Smooth muscle cell of bladder (primary cell): Measurements from ENCODE around the gene ELMO3. TPM values are rescaled to one million over a fixed set of nuclear protein-coding genes. Genes with fewer than 3 reads are reported as not detected.

ENCODE experiments used
- total RNA-seq: library from RNA; depleted of rRNA; stranded (reverse); fragments of >200 nt; gene quantifications from 2 replicates; pipeline ENCODE4 v1.2.3, GENCODE V29; 2014

Gene ELMO3, protein sequence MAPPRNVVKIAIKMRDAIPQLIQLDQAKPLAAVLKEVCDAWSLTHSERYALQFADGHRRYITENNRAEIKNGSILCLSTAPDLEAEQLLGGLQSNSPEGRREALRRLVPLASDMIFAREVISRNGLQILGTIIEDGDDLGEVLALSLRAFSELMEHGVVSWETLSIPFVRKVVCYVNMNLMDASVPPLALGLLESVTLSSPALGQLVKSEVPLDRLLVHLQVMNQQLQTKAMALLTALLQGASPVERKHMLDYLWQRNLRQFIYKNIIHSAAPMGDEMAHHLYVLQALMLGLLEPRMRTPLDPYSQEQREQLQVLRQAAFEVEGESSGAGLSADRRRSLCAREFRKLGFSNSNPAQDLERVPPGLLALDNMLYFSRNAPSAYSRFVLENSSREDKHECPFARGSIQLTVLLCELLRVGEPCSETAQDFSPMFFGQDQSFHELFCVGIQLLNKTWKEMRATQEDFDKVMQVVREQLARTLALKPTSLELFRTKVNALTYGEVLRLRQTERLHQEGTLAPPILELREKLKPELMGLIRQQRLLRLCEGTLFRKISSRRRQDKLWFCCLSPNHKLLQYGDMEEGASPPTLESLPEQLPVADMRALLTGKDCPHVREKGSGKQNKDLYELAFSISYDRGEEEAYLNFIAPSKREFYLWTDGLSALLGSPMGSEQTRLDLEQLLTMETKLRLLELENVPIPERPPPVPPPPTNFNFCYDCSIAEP
- 0.28 TPM in 2 replicates for total RNA-seq

DNA sequence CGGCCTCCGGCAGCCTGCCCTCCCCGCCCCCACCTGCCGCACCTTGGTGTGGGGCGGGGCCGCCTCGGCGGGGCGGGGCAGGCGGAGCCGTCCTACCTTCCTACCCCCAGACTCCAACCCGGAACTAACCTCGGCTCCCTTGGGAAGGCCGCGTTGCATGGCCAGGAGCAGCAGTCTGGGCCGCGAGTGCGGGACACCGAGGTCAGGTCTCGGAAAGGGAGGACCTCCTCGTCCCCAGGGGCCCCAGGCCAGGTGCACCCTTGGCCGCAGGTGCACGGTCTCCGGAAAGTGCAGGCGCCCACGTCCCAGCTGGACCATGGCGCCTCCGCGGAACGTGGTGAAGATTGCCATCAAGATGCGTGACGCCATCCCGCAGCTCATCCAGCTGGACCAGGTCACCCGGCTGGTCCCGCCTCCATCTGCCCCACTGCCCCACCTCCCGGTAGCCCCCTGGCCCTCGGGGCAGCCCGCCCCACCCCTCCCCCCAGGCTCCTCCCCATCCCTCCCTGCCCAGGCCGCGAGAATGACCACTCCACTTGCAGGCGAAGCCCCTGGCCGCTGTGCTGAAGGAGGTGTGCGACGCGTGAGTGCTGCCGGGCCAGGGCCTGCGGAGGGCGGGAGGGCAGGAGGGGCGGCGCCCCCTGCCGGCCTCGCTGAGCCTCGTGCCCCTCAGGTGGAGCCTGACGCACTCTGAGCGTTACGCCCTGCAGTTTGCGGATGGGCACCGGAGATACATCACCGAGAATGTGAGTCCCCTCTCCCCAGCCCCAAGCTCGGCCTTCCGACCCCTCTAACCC, at the start of gene ELMO3:
Gene ELMO3 (plus strand): TSS at position 121 of the 797 bp plus-strand sequence. CDS start 196 bp downstream, at position 317.

DNA sequence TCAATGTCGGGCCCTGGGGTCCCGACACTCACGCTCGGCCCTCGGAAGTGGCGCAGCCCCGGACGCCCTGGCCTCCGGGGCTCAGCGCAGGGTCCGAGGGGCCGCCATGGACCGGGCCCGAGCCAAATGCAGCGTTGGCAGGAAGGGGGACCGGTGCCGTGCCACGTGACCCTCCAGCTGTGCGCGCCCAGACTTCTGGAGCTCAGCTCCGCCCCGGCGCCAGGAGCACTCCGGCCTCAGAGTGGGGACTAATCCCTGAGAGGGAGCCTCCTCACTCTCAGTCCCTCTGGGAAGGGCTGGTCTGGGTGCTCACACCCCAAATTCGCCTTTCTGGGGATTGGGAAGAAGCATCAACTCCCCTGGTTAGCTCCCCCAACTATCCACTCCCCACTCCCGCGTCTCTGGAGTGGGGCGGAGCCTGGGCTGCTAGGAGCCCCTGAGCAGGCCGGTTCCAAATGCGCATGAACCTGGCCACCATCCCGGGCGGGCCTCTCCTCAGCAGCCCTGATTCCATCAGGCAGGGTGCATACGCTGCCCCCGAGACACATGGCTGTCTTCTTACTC, 48.0 kb upstream of the ELMO3 start, which contains the start of gene B3GNT9:
Gene B3GNT9 (minus strand): TSS at position 166 of the 564 bp plus-strand sequence. CDS start 513 bp downstream, outside the sequence.

DNA sequence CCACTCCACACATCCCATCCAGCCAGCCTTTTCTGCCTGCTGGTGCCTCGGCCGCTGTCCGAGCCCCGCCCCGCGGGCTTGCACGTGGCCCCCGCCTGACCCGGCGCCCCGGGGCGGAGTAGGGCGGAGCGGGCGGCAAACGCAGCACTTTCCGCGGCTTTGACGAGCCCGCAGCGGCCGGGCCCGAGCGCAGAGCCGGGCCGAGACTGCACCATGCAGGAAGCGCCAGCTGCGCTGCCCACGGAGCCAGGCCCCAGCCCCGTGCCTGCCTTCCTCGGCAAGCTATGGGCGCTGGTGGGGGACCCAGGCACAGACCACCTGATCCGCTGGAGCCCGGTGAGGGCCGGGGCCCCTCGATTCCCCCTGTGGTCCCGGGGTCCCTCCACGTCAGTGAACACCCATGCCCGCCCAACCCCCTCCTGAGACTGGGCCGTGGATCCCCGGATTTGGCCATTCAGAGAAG, 34.3 kb upstream of the ELMO3 start, which contains the start of gene HSF4:
Gene HSF4 (plus strand): TSS at position 147 of the 463 bp plus-strand sequence. CDS start 67 bp downstream, at position 214.

DNA sequence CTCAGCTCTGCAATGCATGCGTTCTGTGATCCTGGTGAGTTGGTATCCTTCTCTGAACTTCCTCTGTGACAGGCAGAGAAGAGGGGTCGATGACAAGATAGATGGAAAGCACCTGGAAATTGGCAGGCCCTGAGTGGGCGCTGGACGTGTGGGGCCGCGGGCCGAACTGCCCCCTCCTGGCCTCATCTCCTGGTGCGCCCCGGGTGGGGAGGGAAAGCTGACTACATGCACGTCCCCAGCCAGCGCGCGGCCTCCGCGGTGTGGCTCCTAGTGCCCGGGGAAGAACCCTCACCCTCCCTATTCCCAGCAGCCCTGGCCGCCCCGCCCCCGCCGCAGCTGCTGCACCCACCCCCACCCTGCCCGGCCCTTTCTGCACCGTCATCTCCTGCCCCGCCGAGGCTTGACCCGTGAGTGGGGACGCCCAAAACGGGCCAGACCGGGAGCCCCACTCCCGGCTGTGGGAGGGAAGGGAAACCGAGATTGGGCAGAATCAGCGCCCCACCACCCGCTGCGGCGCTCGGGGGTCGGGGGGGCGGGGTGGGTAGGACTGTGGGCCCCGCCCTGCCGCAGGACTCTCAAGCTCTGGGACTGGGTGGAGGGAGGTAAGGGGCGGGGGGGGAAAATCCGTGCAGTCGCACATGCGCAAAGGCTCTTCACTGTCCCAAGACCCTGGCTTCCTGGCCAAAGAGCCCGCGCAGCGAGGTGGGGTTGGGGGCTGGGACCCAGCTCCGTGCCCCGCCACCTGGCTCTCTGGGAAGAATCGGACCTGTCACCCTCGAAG, 28.6 kb upstream of the ELMO3 start, which contains the start of gene NOL3:
Gene NOL3 (plus strand): TSS at position 371 of the 781 bp plus-strand sequence.

DNA sequence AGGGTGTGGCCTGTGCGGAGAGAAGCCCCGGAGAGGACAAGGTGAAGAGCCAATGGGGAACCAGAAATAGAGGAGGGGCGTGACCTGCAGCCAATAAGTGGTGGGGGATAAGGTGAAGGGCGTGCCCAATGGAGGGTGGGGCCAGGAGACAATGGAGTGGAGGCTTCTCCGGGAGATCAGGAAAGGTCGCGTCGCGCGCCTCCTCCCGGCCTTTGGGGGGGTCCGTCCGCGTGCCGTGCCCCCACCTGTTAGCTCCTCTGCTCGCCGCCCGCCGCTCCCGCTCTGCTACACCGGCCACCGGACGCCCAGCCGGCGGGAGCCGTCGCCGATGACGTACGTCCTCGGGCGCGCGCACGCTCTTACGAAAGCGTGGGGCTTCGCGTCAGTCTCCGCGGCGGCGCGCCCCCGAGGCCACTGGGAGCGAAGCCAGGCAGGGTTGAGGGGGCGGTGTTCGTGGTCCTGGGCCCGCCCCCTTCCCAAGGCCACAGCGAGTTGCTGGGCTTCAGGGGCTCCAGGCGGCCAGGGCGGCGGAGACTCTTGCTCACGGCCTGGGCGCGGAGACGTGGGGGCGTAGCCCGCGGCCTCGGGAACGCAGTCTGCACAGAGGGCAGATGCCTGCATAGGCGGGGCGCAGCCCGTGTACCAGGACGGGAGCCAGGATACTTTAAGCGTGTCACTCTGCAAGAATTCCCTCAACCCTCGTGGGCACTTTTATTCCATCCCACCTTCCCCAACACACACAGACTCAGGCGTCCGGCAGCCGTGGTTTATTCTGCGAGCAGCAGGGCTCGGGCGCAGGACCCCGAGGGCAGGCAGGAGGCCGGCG, 15.1 kb upstream of the ELMO3 start, which contains the start of gene MATCAP1:
Gene MATCAP1 (minus strand): TSS at position 337 of the 826 bp plus-strand sequence. CDS start 3,353 bp downstream, outside the sequence.

DNA sequence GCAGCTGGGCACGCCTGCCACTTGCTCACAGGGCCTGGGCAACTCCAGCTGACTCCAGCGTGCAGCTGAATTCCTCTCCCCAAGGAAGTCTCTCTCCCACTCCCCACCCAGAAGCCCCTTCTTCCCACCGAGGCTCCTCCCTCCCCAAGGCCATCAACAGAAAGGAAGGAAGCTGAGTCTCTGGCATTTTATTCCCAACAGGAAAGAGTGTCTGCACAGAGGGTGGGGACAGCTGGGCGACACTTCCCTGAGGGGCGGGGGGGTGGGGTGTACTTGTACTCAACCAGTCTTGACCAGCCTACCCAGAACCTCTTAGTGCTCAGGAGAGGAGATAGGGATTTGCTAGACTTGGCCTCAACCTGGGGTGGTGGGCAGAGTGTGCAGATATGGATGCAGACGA, 8.9 kb upstream of the ELMO3 start, which contains the start of gene EXOC3L1:
Gene EXOC3L1 (minus strand): TSS at position 96 of the 400 bp plus-strand sequence. CDS start 460 bp downstream, outside the sequence.

DNA sequence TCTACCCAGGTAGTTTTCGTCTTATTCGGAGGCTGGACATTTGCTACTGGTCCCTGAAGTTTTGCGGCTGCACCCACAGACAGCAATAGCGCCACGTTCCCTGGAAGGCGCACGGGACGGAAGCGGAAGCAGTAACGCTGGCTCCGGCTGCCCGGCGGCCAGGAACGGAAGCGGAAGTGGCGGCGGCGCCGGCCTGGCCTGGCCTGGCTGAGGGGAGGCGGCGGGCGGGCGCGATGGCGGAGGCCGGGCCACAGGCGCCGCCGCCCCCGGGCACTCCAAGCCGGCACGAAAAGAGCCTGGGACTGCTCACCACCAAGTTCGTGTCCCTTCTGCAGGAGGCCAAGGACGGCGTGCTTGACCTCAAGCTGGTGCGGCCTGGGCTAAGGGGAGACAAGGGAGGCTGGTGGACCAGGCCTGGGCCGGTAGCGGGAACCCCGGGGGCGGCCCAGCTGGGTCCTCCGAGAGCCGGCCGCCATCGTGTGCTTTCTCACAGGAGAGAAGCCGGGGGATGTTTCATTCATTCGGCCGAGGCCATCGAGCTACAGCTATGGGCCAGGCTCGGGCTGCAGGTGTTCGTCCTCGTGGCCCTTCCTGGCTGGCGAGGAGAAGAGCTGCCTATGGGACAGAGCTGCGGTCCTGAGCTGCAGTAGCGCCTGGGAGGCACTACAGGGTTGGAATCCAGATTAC, 6.8 kb upstream of the ELMO3 start, which contains the start of gene E2F4:
Gene E2F4 (plus strand): TSS at position 161 of the 687 bp plus-strand sequence. CDS start 73 bp downstream, at position 234.

DNA sequence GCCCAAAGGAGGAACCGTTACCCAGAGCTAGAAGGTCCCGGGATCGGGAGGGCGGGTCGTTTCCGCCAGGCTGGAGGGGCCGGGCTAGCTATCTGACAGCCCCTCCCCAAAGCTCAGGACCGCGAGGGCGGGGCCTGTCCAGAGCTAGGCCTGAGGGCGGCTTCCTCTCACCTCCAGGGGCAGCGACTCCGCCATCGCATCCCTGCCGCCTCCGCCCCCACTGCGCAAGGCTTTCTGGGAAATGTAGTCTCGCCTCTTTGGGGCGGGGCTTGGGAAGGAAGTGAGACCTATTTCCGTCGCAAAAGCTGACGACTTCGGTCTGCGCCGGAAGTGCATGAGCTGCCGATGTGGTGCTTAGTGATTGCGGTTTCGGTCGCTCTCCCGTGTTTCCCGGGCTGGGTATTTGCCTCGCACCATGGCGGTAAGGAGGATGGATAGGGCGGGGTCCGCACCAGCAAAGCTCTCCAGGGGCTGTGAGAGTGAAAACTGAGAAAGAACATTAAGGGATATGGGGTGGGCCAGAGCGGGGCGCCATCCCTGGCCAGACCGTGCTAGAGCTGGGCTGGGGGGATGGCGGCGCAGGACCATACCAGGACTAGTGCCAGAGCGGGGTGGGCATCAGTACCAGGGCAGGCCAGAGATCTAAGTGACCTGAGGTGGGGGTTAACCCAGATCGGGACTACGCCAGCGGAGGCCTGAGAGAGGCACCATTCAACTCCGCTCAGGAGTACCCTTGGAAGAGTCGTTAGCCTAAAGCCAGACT, 28.1 kb downstream of the ELMO3 start, which contains the start of gene TMEM208:
Gene TMEM208 (plus strand): TSS at position 327 of the 763 bp plus-strand sequence. CDS start 89 bp downstream, at position 416.

DNA sequence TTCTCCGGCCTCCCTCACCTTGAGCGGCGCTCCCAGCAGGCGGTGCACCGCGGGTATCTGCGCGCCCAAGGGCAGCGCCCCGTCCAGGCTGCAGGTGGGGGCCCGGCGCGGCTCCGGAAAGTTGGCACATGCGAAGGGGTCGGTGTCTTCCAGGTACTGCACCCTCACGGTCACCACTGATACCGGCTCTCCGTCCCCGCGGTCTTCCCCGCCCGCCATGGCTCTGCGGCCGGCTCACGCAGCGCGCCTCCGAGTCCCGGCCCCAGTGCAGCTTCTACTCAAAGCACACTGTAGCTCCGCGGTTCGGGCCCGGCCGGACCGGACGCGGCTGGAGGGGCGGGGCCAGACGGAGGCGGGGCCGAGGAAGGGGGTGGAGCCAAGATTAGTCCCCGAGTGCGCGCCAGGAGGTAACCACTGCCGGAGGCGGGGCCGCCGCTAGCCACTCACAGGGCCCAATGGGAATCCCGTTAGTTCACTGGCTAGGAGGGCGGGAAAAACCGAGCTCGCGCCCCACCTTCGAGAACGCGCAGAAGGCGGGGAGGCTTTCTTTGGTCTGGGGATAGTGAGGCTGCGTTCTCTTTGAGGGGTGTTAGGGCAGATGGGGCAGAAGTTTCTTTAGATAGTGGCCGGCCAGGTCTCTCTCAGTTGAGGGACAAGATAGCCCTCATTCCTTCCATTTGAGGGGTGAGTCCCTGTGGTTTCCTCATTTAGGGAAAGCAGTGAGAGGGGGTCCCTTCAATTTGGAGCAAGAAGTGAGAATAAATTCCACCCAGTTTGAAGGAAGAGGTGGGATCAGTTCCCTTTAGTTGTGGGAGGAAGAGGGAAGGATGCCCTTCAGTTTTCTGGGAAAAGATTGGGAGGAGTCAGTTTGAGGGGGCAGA, 48.5 kb downstream of the ELMO3 start, which contains the start of gene FHOD1:
Gene FHOD1 (minus strand): TSS at position 290 of the 881 bp plus-strand sequence. CDS start 71 bp downstream, at position 219.

DNA sequence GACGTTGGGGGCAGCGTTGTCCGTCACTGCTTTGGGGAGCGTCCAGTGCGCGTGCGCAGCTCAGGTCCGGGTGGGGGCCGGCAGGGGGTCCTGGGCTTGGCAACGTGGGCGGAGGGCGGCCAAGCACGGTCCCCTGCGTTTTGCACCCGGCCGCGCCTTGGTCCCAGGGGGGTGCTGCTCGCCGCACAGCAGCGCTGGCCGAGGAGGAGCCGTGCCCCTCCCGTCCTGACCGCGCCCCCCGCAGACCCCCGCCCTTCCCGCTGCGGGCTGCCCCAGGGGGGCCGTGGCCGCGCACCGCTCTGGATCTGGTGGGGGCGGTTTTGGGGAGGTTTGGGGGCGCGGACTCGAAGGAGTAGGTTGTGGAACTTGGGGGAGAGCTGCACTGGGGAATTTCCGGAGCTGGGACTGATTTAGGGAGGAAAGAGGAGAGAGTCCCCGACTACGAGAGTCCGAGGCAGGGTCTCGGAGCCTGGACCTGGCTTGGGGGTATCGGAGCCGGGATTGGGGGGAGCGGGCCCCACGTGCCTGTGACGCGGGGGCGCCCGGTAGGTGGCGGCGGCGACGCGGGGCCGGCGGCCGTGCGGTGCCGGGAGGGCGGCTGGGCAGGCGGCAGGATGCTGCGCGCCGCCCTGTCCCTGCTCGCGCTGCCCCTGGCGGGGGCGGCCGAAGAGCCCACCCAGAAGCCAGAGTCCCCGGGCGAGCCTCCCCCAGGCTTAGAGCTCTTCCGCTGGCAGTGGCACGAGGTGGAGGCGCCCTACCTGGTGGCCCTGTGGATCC, 49.7 kb downstream of the ELMO3 start, which contains the start of gene SLC9A5:
Gene SLC9A5 (plus strand): TSS at position 579 of the 777 bp plus-strand sequence. CDS start 36 bp downstream, at position 615.

Other genes starting within 250 kb of the ELMO3 start
- gene CES3, start 237.9 kb upstream of the ELMO3 start, total RNA-seq: 0.14 and 0.28 TPM in 2 replicates
- gene CES4A, start 210.5 kb upstream of the ELMO3 start, total RNA-seq: 2.3 and 2.8 TPM in 2 replicates
- 43.9 and 84.4 TPM in 2 replicates for gene CBFB, start 170.0 kb upstream of the ELMO3 start, total RNA-seq
- gene PHAF1, start 89.2 kb upstream of the ELMO3 start, total RNA-seq: 14.4 and 14.9 TPM in 2 replicates
- gene B3GNT9, start 48.1 kb upstream of the ELMO3 start, total RNA-seq: 36.8 and 51.8 TPM in 2 replicates
- 15.2 and 16.7 TPM in 2 replicates for gene TRADD, start 39.2 kb upstream of the ELMO3 start, total RNA-seq
- 7.8 and 9.9 TPM in 2 replicates for gene FBXL8, start 39.2 kb upstream of the ELMO3 start, total RNA-seq
- gene HSF4, start 34.4 kb upstream of the ELMO3 start, total RNA-seq: 6.4 and 13.2 TPM in 2 replicates
- gene NOL3, start 28.6 kb upstream of the ELMO3 start, total RNA-seq: 13.8 and 16.9 TPM in 2 replicates
- 8.2 and 9.0 TPM in 2 replicates for gene MATCAP1, start 15.2 kb upstream of the ELMO3 start, total RNA-seq
- gene EXOC3L1, start 9.0 kb upstream of the ELMO3 start, total RNA-seq: 0.09 TPM in 1 of 2 replicates, not detected in the other
- gene E2F4, start 7.0 kb upstream of the ELMO3 start, total RNA-seq: 36.7 and 45.9 TPM in 2 replicates
- gene TMEM208, start 28.0 kb downstream of the ELMO3 start, total RNA-seq: 44.2 and 59.6 TPM in 2 replicates
- 5.0 and 5.3 TPM in 2 replicates for gene FHOD1, start 48.4 kb downstream of the ELMO3 start, total RNA-seq
- 0.83 and 0.85 TPM in 2 replicates for gene SLC9A5, start 49.8 kb downstream of the ELMO3 start, total RNA-seq
- gene PLEKHG4, start 80.4 kb downstream of the ELMO3 start, total RNA-seq: 5.6 and 7.7 TPM in 2 replicates
- gene KCTD19, start 127.6 kb downstream of the ELMO3 start, total RNA-seq: under 0.01 and 0.14 TPM in 2 replicates
- gene LRRC36, start 127.7 kb downstream of the ELMO3 start, total RNA-seq: 0.14 TPM in 1 of 2 replicates, not detected in the other
- 0.92 and 1.00 TPM in 2 replicates for gene TPPP3, start 194.4 kb downstream of the ELMO3 start, total RNA-seq
- 5.3 and 6.5 TPM in 2 replicates for gene ZDHHC1, start 217.3 kb downstream of the ELMO3 start, total RNA-seq
- gene HSD11B2, start 232.0 kb downstream of the ELMO3 start, total RNA-seq: not detected in 2 replicates